RWPE2 (cell line): ENCODE results near the gene KRAS.

ENCODE experiments used
- ATAC-seq: fragments of 200-7000 bp; cut with Tn5 transposase; 3 replicates; pipeline ENCODE4 v1.9.1; 2021; ENCODE audit warnings: low read depth
- DNase-seq: peaks from one replicate; pipeline ENCODE4 v3.0.0-alpha.2; 2020; ENCODE audit warnings: low spot score
- H3K27ac ChIP-seq: fragments of 450-650 bp; 2 replicates; pipeline ENCODE4 v1.5.1; 2017; ENCODE audit warnings: mild to moderate bottlenecking; ENCODE audit not compliant: poor library complexity, severe bottlenecking
- H3K27me3 ChIP-seq: fragments of 250-450 bp; sonication (Bioruptor Pico); 2 replicates; pipeline ENCODE4 v1.5.1; 2021; ENCODE audit warnings: mild to moderate bottlenecking, moderate library complexity; ENCODE audit not compliant: insufficient read depth, poor library complexity, severe bottlenecking
- H3K36me3 ChIP-seq: fragments of 250-450 bp; sonication (Bioruptor Pico); 2 replicates; pipeline ENCODE4 v1.5.1; 2020; ENCODE audit warnings: low read depth, mild to moderate bottlenecking, moderate library complexity
- H3K4me1 ChIP-seq: fragments of 250-450 bp; sonication (Bioruptor Pico); 2 replicates; pipeline ENCODE4 v1.5.1; 2021; ENCODE audit warnings: mild to moderate bottlenecking, moderate library complexity; ENCODE audit not compliant: insufficient read depth, poor library complexity, severe bottlenecking
- H3K4me3 ChIP-seq: fragments of 250-450 bp; sonication (Bioruptor Pico); 2 replicates; pipeline ENCODE4 v1.5.1; 2021; ENCODE audit warnings: mild to moderate bottlenecking, moderate library complexity; ENCODE audit not compliant: severe bottlenecking
- H3K9me3 ChIP-seq: fragments of 250-450 bp; sonication (Bioruptor Pico); 2 replicates; pipeline ENCODE4 v1.5.1; 2021; ENCODE audit warnings: mild to moderate bottlenecking, moderate library complexity; ENCODE audit not compliant: severe bottlenecking
- TF ChIP-seq, protein P1 (sequence below): fragments of 450-650 bp; IDR thresholded peaks from one replicate; pipeline ENCODE4 v1.5.1; 2017; ENCODE audit warnings: mild to moderate bottlenecking, moderate library complexity; ENCODE audit not compliant: poor library complexity, severe bottlenecking

The KRAS gene

DNA sequence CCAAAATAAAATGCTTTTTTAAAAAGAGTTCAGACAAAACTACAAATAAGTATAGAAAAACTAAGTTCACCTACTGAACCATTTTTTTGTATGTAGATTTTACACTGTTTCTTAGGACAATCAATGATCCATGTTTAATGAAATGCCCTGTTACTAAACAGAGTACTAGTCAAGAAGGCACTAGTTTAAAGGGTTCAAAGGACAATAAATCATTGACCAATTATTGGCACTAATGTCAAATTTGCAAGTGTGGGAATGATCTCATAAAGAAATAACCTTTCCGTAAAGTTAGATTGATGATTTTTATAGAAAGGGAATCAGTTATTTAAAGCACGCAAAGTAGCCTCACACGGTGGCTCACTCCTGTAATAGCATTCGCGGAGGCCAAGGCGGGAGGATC, 59.9 kb downstream of the KRAS start:
- Histone ChIP-seq H3K4me1 (no peaks in the 10 kb centered on the region), H3K4me3 (no peak overlapping the region), H3K36me3 (no peaks in the 10 kb centered on the region), H3K27me3 (no peaks in the 10 kb centered on the region), H3K9me3 (no peaks in the 10 kb centered on the region), H3K27ac (no peak overlapping the region)
- ATAC-seq (no peak), DNase-seq (no peak)
- TF ChIP-seq, protein P1, sequence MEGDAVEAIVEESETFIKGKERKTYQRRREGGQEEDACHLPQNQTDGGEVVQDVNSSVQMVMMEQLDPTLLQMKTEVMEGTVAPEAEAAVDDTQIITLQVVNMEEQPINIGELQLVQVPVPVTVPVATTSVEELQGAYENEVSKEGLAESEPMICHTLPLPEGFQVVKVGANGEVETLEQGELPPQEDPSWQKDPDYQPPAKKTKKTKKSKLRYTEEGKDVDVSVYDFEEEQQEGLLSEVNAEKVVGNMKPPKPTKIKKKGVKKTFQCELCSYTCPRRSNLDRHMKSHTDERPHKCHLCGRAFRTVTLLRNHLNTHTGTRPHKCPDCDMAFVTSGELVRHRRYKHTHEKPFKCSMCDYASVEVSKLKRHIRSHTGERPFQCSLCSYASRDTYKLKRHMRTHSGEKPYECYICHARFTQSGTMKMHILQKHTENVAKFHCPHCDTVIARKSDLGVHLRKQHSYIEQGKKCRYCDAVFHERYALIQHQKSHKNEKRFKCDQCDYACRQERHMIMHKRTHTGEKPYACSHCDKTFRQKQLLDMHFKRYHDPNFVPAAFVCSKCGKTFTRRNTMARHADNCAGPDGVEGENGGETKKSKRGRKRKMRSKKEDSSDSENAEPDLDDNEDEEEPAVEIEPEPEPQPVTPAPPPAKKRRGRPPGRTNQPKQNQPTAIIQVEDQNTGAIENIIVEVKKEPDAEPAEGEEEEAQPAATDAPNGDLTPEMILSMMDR: no peak

GRCh38 chr12:25189656-25190055, 61.1 kb downstream of the KRAS start:
- TF ChIP-seq, protein P1: no peak
- no peaks in the 10 kb centered on the region for H3K36me3 ChIP-seq
- no peak overlapping the region for H3K4me3 ChIP-seq
- no peak for ATAC-seq
- no peak for DNase-seq
- H3K4me1 ChIP-seq: no peaks in the 10 kb centered on the region
- no peak overlapping the region for H3K27ac ChIP-seq
- no peaks in the 10 kb centered on the region for H3K27me3 ChIP-seq
- H3K9me3 ChIP-seq: no peaks in the 10 kb centered on the region

DNA sequence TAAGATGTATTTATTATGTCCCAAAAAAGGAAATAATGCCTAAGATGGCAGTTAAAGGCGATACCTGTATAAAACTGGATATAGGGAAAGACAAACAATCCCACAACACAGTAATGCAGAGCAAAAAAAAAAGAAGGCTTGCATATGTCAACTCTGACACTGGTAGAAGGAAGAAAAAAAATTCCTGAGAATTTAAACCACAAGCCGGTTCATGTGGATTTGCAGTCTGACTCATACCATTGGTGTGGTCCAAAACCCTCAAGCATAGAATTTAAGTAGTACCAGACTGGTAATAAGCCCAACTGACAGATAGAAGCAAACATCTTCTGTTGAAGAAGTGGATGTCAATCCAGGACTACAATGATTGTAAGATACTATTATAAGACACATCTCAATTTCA, 62.9 kb downstream of the KRAS start:
- TF ChIP-seq, protein P1: no peak
- Histone ChIP-seq H3K4me1 (no peaks in the 10 kb centered on the region), H3K36me3 (no peaks in the 10 kb centered on the region), H3K4me3 (no peak overlapping the region), H3K27me3 (no peaks in the 10 kb centered on the region), H3K27ac (no peak overlapping the region), H3K9me3 (no peaks in the 10 kb centered on the region)
- ATAC-seq (peak; percentile 41; the same call in 1 of the 3 replicates), DNase-seq (no peak)

DNA sequence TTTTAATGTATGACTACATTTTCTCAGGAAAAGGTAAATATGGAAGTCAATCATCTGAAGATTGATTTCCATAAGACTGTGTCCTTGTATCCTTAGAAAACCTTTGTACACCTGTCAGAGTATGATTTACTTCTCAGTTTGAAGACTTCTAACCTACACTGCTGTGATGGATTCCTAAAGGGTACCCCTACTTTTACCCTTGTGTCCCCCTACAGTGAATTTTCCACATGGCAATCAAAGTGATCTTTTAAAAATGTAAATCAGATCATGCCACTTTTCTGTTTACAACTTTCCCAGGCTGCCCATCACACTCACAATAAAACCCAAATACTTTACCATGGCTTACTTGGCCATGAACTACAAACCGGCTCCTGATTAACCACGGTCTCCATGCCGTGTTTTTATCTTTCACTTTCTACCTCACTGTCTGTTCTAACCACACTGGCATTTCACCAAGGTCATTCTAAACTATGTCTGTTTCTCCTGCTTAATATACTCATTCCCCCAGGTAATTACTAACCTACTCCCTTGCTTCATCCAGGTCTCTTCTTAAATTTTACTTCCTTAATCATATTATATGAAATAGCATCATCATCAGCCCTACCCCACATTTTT, 63.8 kb downstream of the KRAS start:
- Histone ChIP-seq H3K27ac (no peak overlapping the region), H3K9me3 (no peaks in the 10 kb centered on the region), H3K36me3 (no peaks in the 10 kb centered on the region), H3K4me3 (no peak overlapping the region), H3K27me3 (no peaks in the 10 kb centered on the region), H3K4me1 (no peaks in the 10 kb centered on the region)
- TF ChIP-seq, protein P1: no peak
- DNase-seq (no peak), ATAC-seq (no peak)

DNA sequence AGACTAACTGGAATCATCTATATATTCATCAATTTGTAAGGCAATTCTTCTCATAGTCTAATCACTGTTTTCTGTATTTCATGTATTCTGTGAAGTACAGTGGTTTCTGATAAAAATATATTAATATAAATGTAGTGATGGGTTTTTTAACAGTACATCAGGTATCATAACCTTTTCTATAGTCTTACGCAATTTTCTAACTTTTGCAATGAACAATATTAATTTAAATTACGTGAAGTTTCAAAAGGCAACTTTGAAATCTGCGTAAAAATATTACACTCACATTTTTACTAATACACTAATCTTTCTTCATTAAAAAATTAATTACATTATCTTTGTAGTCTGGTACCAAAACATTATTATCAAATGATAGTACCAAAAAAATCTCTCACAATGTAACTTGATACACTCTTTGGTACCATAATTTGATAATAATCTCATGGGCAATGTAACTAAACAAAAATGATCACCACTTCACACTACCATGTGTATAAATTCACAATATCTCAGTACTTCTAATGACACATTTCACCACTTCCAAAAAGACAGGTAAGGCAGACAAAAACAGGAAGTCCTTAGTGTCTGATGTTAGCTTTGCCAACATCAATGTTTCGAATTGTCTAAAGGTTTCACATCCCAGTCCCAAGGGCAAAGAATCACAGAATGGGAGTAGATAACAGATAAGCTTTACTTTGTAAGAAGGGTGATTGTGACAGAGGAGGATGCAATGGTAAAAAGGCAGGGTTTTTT, 64.5 kb downstream of the KRAS start:
- TF ChIP-seq, protein P1: no peak
- no peak overlapping the region for H3K27ac ChIP-seq
- DNase-seq (no peak), ATAC-seq (no peak)
- no peaks in the 10 kb centered on the region for H3K4me1 ChIP-seq
- H3K36me3 ChIP-seq: no peaks in the 10 kb centered on the region
- no peaks in the 10 kb centered on the region for H3K9me3 ChIP-seq
- H3K27me3 ChIP-seq: no peaks in the 10 kb centered on the region
- H3K4me3 ChIP-seq: no peak overlapping the region
